Measurements from ENCODE around the gene TOX3. TPM values are rescaled to one million over a fixed set of nuclear protein-coding genes. Genes with fewer than 3 reads are reported as not detected.

TOX3 gene
- total and polyA plus RNA-seq, 2 of the 8 experiments (the other 6 are each of a cell fraction or from before 2014, with no cell fraction given): 16.7 to 31.2 TPM

DNA sequence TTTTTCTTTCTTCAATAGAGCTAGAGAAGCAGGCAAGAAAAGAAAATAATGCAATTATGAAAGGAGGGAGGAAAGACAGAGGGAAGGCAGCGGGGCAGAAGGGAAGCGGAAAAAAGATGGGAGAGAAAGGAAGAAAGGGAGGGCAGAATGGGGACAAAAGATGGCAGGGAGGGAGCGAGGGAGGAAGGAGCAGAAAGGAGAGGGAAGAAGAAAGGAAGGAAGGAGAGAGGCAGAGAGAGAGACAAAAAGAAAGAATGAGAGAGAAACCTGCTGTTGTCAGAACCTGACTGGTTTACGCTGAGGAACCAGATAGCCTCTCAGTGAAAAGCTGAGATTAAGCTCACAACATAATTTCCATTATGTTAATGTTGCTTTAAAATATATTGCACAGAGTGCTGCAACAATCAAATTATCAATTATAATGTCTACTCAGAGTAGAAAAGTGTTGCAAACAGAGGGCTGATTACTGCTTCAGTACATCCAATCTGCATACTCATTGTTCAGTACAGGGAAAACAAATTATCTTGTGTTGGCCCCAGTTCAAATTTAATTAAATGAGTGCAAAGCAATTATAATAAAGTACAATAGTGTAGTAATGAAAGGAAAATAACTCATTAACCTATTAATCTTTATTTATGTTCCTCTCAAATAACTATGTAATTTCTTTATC is 32.0 kb upstream of the TOX3 start (continued):
- TF ChIP-seq, protein P1, sequence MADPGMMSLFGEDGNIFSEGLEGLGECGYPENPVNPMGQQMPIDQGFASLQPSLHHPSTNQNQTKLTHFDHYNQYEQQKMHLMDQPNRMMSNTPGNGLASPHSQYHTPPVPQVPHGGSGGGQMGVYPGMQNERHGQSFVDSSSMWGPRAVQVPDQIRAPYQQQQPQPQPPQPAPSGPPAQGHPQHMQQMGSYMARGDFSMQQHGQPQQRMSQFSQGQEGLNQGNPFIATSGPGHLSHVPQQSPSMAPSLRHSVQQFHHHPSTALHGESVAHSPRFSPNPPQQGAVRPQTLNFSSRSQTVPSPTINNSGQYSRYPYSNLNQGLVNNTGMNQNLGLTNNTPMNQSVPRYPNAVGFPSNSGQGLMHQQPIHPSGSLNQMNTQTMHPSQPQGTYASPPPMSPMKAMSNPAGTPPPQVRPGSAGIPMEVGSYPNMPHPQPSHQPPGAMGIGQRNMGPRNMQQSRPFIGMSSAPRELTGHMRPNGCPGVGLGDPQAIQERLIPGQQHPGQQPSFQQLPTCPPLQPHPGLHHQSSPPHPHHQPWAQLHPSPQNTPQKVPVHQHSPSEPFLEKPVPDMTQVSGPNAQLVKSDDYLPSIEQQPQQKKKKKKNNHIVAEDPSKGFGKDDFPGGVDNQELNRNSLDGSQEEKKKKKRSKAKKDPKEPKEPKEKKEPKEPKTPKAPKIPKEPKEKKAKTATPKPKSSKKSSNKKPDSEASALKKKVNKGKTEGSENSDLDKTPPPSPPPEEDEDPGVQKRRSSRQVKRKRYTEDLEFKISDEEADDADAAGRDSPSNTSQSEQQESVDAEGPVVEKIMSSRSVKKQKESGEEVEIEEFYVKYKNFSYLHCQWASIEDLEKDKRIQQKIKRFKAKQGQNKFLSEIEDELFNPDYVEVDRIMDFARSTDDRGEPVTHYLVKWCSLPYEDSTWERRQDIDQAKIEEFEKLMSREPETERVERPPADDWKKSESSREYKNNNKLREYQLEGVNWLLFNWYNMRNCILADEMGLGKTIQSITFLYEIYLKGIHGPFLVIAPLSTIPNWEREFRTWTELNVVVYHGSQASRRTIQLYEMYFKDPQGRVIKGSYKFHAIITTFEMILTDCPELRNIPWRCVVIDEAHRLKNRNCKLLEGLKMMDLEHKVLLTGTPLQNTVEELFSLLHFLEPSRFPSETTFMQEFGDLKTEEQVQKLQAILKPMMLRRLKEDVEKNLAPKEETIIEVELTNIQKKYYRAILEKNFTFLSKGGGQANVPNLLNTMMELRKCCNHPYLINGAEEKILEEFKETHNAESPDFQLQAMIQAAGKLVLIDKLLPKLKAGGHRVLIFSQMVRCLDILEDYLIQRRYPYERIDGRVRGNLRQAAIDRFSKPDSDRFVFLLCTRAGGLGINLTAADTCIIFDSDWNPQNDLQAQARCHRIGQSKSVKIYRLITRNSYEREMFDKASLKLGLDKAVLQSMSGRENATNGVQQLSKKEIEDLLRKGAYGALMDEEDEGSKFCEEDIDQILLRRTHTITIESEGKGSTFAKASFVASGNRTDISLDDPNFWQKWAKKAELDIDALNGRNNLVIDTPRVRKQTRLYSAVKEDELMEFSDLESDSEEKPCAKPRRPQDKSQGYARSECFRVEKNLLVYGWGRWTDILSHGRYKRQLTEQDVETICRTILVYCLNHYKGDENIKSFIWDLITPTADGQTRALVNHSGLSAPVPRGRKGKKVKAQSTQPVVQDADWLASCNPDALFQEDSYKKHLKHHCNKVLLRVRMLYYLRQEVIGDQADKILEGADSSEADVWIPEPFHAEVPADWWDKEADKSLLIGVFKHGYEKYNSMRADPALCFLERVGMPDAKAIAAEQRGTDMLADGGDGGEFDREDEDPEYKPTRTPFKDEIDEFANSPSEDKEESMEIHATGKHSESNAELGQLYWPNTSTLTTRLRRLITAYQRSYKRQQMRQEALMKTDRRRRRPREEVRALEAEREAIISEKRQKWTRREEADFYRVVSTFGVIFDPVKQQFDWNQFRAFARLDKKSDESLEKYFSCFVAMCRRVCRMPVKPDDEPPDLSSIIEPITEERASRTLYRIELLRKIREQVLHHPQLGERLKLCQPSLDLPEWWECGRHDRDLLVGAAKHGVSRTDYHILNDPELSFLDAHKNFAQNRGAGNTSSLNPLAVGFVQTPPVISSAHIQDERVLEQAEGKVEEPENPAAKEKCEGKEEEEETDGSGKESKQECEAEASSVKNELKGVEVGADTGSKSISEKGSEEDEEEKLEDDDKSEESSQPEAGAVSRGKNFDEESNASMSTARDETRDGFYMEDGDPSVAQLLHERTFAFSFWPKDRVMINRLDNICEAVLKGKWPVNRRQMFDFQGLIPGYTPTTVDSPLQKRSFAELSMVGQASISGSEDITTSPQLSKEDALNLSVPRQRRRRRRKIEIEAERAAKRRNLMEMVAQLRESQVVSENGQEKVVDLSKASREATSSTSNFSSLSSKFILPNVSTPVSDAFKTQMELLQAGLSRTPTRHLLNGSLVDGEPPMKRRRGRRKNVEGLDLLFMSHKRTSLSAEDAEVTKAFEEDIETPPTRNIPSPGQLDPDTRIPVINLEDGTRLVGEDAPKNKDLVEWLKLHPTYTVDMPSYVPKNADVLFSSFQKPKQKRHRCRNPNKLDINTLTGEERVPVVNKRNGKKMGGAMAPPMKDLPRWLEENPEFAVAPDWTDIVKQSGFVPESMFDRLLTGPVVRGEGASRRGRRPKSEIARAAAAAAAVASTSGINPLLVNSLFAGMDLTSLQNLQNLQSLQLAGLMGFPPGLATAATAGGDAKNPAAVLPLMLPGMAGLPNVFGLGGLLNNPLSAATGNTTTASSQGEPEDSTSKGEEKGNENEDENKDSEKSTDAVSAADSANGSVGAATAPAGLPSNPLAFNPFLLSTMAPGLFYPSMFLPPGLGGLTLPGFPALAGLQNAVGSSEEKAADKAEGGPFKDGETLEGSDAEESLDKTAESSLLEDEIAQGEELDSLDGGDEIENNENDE (IDR thresholded peaks at IDR 0.05; ENCODE audit: insufficient replicate concordance, low read length): no peak
- TF ChIP-seq FOSL1 (IDR thresholded peaks at IDR 0.05; ENCODE audit: insufficient read depth, low read depth, low read length): no peak
- TF ChIP-seq POLR2AphosphoS5 (IDR thresholded peaks at IDR 0.05; ENCODE audit: low read depth, low read length): no peak
- TF ChIP-seq RAD21 (IDR thresholded peaks at IDR 0.05 in 1 of 2, conservative IDR thresholded peaks at IDR 0.05 in 1 of 2; ENCODE audit: low read depth in 2 of 2, low read length in 2 of 2): no peak
- no peak for TF ChIP-seq RBBP5 (IDR thresholded peaks at IDR 0.05; ENCODE audit: borderline replicate concordance, low read depth, low read length)
- no peak for TF ChIP-seq EZH2 (IDR thresholded peaks at IDR 0.05; ENCODE audit: low read depth, low read length, severe bottlenecking)
- TF ChIP-seq MAFK (IDR thresholded peaks at IDR 0.05; ENCODE audit: low read depth, low read length): no peak

Data from H1 (cell line).